Esophagus squamous epithelium (tissue), 5 donors: ENCODE data around the gene SYT1. TPM values are rescaled to one million over a fixed set of nuclear protein-coding genes. Genes with fewer than 3 reads are reported as not detected.

Source experiments
- DNase-seq: peaks from one replicate; lab custom pipeline; 2025; lab: John Stamatoyannopoulos, UW
- H3K27ac ChIP-seq, 4 donors: fragments of 200-600 bp; sonication (generic); one replicate each; pipeline ENCODE4 v1.5.1; 2016 to 2019; ENCODE audit warnings: mild to moderate bottlenecking in 1 of 4
- H3K27me3 ChIP-seq, 4 donors: fragments of 200-600 bp; sonication (generic); 1 replicate in 3 of 4; 2 replicates in 1 of 4; pipeline versions ENCODE4 v1.5.1 to v1.6.0; 2017 to 2021; ENCODE audit warnings: antibody characterized with exemption in 1 of 4
- H3K36me3 ChIP-seq, 3 donors: fragments of 200-600 bp; sonication (generic); one replicate each; pipeline ENCODE4 v1.5.1; 2016 to 2019
- H3K4me1 ChIP-seq, 3 donors: fragments of 200-600 bp; sonication (generic); one replicate each; pipeline ENCODE4 v1.5.1; 2017 to 2019
- H3K4me3 ChIP-seq, 4 donors: fragments of 200-600 bp; sonication (generic); 1 replicate in 3 of 4; 2 replicates in 1 of 4; pipeline ENCODE4 v1.5.1; 2016 to 2019; ENCODE audit warnings: mild to moderate bottlenecking in 2 of 4, moderate library complexity in 1 of 4
- H3K9me3 ChIP-seq, 3 donors: fragments of 200-600 bp; sonication (generic); one replicate each; pipeline ENCODE4 v1.5.1; 2016 to 2019
- CTCF ChIP-seq, 6 experiments: fragments of 450-650 bp in 4 of 6; fragments of 200-600 bp in 2 of 6; sonication (generic) in 2 of 6; IDR thresholded peaks; one replicate each; pipeline ENCODE4 v1.5.1; 2016 to 2019; ENCODE audit warnings: antibody characterized with exemption in 6 of 6, mild to moderate bottlenecking in 4 of 6, moderate library complexity in 4 of 6
- POLR2A ChIP-seq, 4 donors: fragments of 450-650 bp; IDR thresholded peaks; one replicate each; pipeline ENCODE4 v1.6.1; 2017; ENCODE audit warnings: antibody characterized with exemption in 4 of 4, mild to moderate bottlenecking in 4 of 4, moderate library complexity in 3 of 4
- WGBS, 2 donors: methylation state at CpG; one replicate each; pipeline ENCODE4 v1.1.5; 2018; 5-methylcytosine and 5-hydroxymethylcytosine counted together
- intact Hi-C: fragments of 100-400 bp; cut with DNase I; formaldehyde crosslinking; loops from one replicate; pipeline ENCODE4 v1.15.0; 2022
- total RNA-seq, 4 donors: library from RNA; depleted of rRNA; stranded (reverse); fragments of >200 nt; gene quantifications; one replicate each; pipeline ENCODE4 v1.1.0, GENCODE V29; 2016
- donor health status: DM: yes; HTN: yes; CAD: no.

SYT1 gene
- 1 to 10 TPM in 1 of 4 donors, under 1 TPM in 1, not detected in 2; 0.26 to 2.7 TPM for total RNA-seq

- no peak within 1 kb of the TSS for H3K27ac ChIP-seq
- peaks cover 0 to 23% (median 4%) of the 10 kb centered on the region in 3 donors for H3K4me1 ChIP-seq
- no peaks in the 10 kb centered on the region for H3K36me3 ChIP-seq
- no peak for DNase-seq
- peak within 1 kb of the TSS; percentile 2 to 65 (median 40) for H3K4me3 ChIP-seq
- 0 to 13% methylated on average over 4 to 5 of the region's 19 CpGs for WGBS, 2 donors
- H3K27me3 ChIP-seq: peaks cover 0 to 34% (median 0%) of the 10 kb centered on the region in 4 donors
- intact Hi-C loops: no loop called here
- TF ChIP-seq CTCF (IDR thresholded peaks at IDR 0.05) (no peak), POLR2A (IDR thresholded peaks at IDR 0.05) (no peak)
- no peaks in the 10 kb centered on the region for H3K9me3 ChIP-seq
Measured at GRCh38 chr12:78864403-78864869, at the start of gene SYT1. TSS of gene SYT1 (plus strand) at chr12:78864774.

DNA sequence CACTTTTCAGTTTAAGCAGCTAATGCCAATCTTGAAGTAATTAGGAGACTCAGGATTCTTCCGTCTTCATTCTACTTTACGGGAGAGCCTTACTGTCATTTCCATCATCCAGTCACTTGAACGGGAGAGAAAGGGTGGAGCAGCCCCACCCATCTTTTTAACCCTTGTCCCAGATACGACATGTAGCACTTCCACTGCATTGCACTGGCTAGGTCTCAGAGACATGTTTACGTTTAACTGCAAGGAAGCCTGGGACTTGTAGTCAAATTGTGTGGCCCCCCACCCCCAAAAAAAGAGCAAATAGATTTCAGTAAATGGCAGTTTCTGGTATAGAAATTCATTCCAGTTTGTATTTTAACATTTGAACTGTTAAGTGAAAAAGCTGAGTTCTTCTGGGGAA, 46.1 kb upstream of the SYT1 start:
- Histone ChIP-seq H3K36me3 (no peaks in the 10 kb centered on the region), H3K27ac (no peak overlapping the region), H3K4me1 (no peaks in the 10 kb centered on the region), H3K4me3 (no peak overlapping the region), H3K9me3 (no peaks in the 10 kb centered on the region), H3K27me3 (no peaks in the 10 kb centered on the region)
- TF ChIP-seq POLR2A (IDR thresholded peaks at IDR 0.05) (no peak), CTCF (IDR thresholded peaks at IDR 0.05) (no peak)
- intact Hi-C loops: no loop called here
- no peak for DNase-seq
- 39 to 48% methylated on average over 5 of the region's 5 CpGs for WGBS, 2 donors

DNA sequence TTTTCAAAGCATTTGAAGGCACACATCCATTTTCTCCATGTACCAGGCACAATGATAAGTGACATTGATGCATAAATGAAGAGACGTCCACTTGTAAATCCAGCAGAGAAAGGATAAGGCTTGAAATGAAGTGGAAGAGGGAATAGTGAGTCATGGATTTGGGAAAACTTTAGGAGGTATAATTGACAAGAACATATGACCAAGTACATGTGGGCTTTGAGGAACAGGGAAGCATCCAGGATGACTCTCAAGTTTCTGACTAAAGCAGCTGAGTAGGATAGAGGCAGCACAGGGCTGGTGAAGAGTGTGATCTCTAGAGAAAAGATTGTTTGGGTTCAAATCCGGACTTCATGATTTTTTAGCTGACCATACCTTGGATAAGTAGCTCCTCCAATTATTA, 43.6 kb upstream of the SYT1 start:
- Histone ChIP-seq H3K27ac (no peak overlapping the region), H3K36me3 (no peaks in the 10 kb centered on the region), H3K27me3 (no peaks in the 10 kb centered on the region), H3K4me3 (no peak overlapping the region), H3K4me1 (no peaks in the 10 kb centered on the region), H3K9me3 (no peaks in the 10 kb centered on the region)
- WGBS, 2 donors: 53 to 54% methylated on average over 2 of the region's 2 CpGs
- TF ChIP-seq POLR2A (IDR thresholded peaks at IDR 0.05) (no peak), CTCF (IDR thresholded peaks at IDR 0.05) (no peak)
- no peak for DNase-seq
- intact Hi-C loops: no loop called here

GRCh38 chr12:78824918-78825317, 39.7 kb upstream of the SYT1 start:
- Histone ChIP-seq H3K27ac (no peak overlapping the region), H3K4me3 (no peak overlapping the region), H3K9me3 (no peaks in the 10 kb centered on the region), H3K36me3 (no peaks in the 10 kb centered on the region), H3K4me1 (no peaks in the 10 kb centered on the region), H3K27me3 (no peaks in the 10 kb centered on the region)
- intact Hi-C loops: no loop called here
- TF ChIP-seq POLR2A (IDR thresholded peaks at IDR 0.05) (no peak), CTCF (IDR thresholded peaks at IDR 0.05) (no peak)
- no peak for DNase-seq

DNA sequence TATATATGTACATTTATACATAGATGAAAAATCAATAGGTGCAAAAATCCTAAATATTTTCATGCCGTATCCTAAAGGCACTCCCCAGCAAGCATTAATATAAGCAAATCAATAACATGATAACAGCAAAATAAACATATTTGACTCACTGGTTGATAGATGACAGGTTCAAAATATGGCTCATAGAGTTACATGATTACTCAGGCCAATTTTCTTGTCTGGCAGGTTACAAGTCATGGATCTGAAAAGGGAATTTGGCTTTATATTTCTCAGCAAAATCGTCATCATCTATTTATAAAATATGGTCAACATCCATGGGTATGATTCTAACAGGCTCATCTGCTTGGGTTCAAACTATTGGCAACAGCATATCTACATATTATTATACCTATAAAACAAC, 34.9 kb upstream of the SYT1 start:
- 71% methylated on average over 2 of the region's 2 CpGs for WGBS, 2 donors
- Histone ChIP-seq H3K36me3 (no peaks in the 10 kb centered on the region), H3K9me3 (no peaks in the 10 kb centered on the region), H3K4me1 (no peaks in the 10 kb centered on the region), H3K27ac (no peak overlapping the region), H3K4me3 (no peak overlapping the region), H3K27me3 (no peaks in the 10 kb centered on the region)
- TF ChIP-seq CTCF (IDR thresholded peaks at IDR 0.05): no peak
- intact Hi-C loops: no loop called here
- DNase-seq: no peak
